Uterus (tissue), 4 donors: Measurements from ENCODE around the gene ZNF469. TPM values are rescaled to one million over a fixed set of nuclear protein-coding genes. Genes with fewer than 3 reads are reported as not detected.

Source experiments
- DNase-seq, 2 donors: peaks; one replicate each; pipeline ENCODE4 v3.0.0-alpha.2; 2019 to 2020
- H3K27ac ChIP-seq, 2 donors: fragments of 200-600 bp; sonication (generic); 1 replicate in 1 of 2; 2 replicates in 1 of 2; pipeline ENCODE4 v1.5.1; 2016 to 2018
- H3K27me3 ChIP-seq, 2 donors: fragments of 200-600 bp; sonication (generic); one replicate each; pipeline ENCODE4 v1.5.1; 2018 to 2019; ENCODE audit warnings: control low read depth in 1 of 2
- H3K36me3 ChIP-seq, 2 donors: fragments of 200-600 bp; sonication (generic); one replicate each; pipeline ENCODE4 v1.5.1; 2019; ENCODE audit warnings: control low read depth in 1 of 2
- H3K4me1 ChIP-seq, 2 donors: fragments of 200-600 bp; sonication (generic); one replicate each; pipeline ENCODE4 v1.5.1; 2018 to 2019; ENCODE audit warnings: control low read depth in 1 of 2
- H3K4me3 ChIP-seq, 2 donors: fragments of 200-600 bp; sonication (generic); 1 replicate in 1 of 2; 2 replicates in 1 of 2; pipeline ENCODE4 v1.5.1; 2018 to 2019; ENCODE audit warnings: mild to moderate bottlenecking in 1 of 2
- H3K9me3 ChIP-seq, 2 donors: fragments of 200-600 bp; sonication (generic); one replicate each; pipeline ENCODE4 v1.5.1; 2019; ENCODE audit warnings: control low read depth in 1 of 2
- CTCF ChIP-seq, 4 experiments: fragments of 200-600 bp in 2 of 4; fragments of 450-650 bp in 2 of 4; sonication (generic) in 2 of 4; IDR thresholded peaks; one replicate each; pipeline ENCODE4 v1.5.1; 2016 to 2019; ENCODE audit warnings: antibody characterized with exemption in 4 of 4, mild to moderate bottlenecking in 2 of 4, moderate library complexity in 1 of 4
- POLR2A ChIP-seq, 2 donors: fragments of 450-650 bp; IDR thresholded peaks; one replicate each; pipeline ENCODE4 v1.6.1; 2016; ENCODE audit warnings: antibody characterized with exemption in 2 of 2, mild to moderate bottlenecking in 1 of 2, moderate library complexity in 1 of 2
- intact Hi-C: fragments of 100-400 bp; cut with DNase I; formaldehyde crosslinking; loops from one replicate; pipeline ENCODE4 v1.15.1; 2023; ENCODE audit warnings: low total_unique reads
- total RNA-seq, 4 donors: library from RNA; depleted of rRNA in 3 of 4; stranded (reverse); fragments of >200 nt in 3 of 4; gene quantifications; one replicate each; pipeline versions ENCODE4 v1.1.0 to v1.2.4, GENCODE V29; 2014 to 2023
- donor health status: DM: yes; HTN: yes; CAD: no.

Gene ZNF469
- total RNA-seq, 4 donors from 2014 or later: 0.51 to 7.9 (median 2.8) TPM; not detected in 1

- H3K27me3 ChIP-seq: no peaks in the 10 kb centered on the region
- no peaks in the 10 kb centered on the region for H3K4me1 ChIP-seq
- no peaks in the 10 kb centered on the region for H3K9me3 ChIP-seq
- H3K4me3 ChIP-seq: no peak overlapping the region
- intact Hi-C loops: no loop called here
- no peak for DNase-seq
- no peak overlapping the region for H3K27ac ChIP-seq
- H3K36me3 ChIP-seq: no peaks in the 10 kb centered on the region
- TF ChIP-seq CTCF (IDR thresholded peaks at IDR 0.05) (no peak), POLR2A (IDR thresholded peaks at IDR 0.05) (no peak)
Measured at GRCh38 chr16:88348377-88349152, 34.2 kb upstream of the ZNF469 start.

- no peaks in the 10 kb centered on the region for H3K27me3 ChIP-seq
- no peaks in the 10 kb centered on the region for H3K9me3 ChIP-seq
- intact Hi-C loops: no loop called here
- H3K27ac ChIP-seq: no peak overlapping the region
- no peak for TF ChIP-seq CTCF (IDR thresholded peaks at IDR 0.05)
- no peak for TF ChIP-seq POLR2A (IDR thresholded peaks at IDR 0.05)
- H3K4me3 ChIP-seq: no peak overlapping the region
- no peaks in the 10 kb centered on the region for H3K36me3 ChIP-seq
- no peak for DNase-seq
- no peaks in the 10 kb centered on the region for H3K4me1 ChIP-seq
Measured at GRCh38 chr16:88349153-88349902, 33.4 kb upstream of the ZNF469 start.

- Histone ChIP-seq H3K4me1 (no peaks in the 10 kb centered on the region), H3K4me3 (no peak overlapping the region), H3K36me3 (no peaks in the 10 kb centered on the region), H3K27ac (no peak overlapping the region), H3K27me3 (no peaks in the 10 kb centered on the region), H3K9me3 (no peaks in the 10 kb centered on the region)
- no peak for TF ChIP-seq CTCF (IDR thresholded peaks at IDR 0.05)
- no peak for TF ChIP-seq POLR2A (IDR thresholded peaks at IDR 0.05)
- DNase-seq: no peak
- intact Hi-C loops: no loop called here
Measured at GRCh38 chr16:88349903-88350900, 32.6 kb upstream of the ZNF469 start.

GRCh38 chr16:88350922-88351321, 31.8 kb upstream of the ZNF469 start:
- Histone ChIP-seq H3K27me3 (no peaks in the 10 kb centered on the region), H3K27ac (no peak overlapping the region), H3K4me1 (no peaks in the 10 kb centered on the region), H3K4me3 (no peak overlapping the region), H3K9me3 (no peaks in the 10 kb centered on the region), H3K36me3 (no peaks in the 10 kb centered on the region)
- intact Hi-C loops: no loop called here
- no peak for DNase-seq
- no peak for TF ChIP-seq CTCF (IDR thresholded peaks at IDR 0.05)
- TF ChIP-seq POLR2A (IDR thresholded peaks at IDR 0.05): no peak
